Measurements from ENCODE around the gene TTC28.

TTC28 gene

DNA sequence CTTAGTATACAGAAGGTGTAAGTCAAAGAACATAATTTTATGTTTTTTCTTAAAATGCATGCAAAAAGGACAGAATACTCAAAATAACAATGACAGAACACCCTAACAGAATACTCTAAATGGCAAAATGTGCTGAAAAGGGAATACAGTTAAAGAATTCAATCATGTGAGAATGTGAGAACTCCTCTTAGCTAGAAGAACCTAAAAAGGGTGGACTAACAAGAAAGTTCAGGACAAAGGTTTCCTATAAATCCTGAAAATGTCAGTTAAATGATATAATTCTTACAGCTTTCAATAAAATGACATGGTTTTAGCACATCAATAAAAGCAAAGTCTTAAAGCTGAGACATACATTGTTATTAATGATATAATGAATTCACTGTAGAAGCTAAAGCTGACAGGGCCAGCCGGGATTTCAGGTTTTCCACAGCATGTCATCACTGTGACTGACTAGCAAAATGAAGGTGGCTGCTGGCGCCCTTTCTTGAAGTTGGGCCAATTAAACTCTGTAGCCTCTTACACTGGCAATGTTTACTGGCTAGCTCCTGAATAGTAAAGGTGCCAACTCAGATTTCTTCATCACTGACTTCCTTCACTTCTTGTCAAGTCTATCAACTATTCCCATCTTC lies 244.4 kb downstream of the TTC28 start:
- H3K4me3 ChIP-seq (ENCODE audit: low read length in 2 of 2) = no peak overlapping the region
- no peaks in the 10 kb centered on the region for H3K4me1 ChIP-seq (ENCODE audit: control insufficient read depth in 2 of 2, insufficient read depth in 2 of 2, low read length in 2 of 2)
- no peaks in the 10 kb centered on the region for H3K9me3 ChIP-seq (ENCODE audit: control insufficient read depth in 2 of 2, low read length in 2 of 2)
- H3K27ac ChIP-seq (ENCODE audit: low read depth in 2 of 2, low read length in 2 of 2) = no peak overlapping the region
- no peaks in the 10 kb centered on the region for H3K27me3 ChIP-seq (ENCODE audit: control insufficient read depth in 2 of 2, insufficient read depth in 2 of 2, low read length in 2 of 2)
- H3K36me3 ChIP-seq (ENCODE audit: control insufficient read depth in 2 of 2, insufficient read depth in 2 of 2, low read length in 2 of 2) = no peaks in the 10 kb centered on the region
- no peak overlapping the region for H3K9ac ChIP-seq (ENCODE audit: low read depth in 1 of 2, low read length in 2 of 2)

- H3K27me3 ChIP-seq (ENCODE audit: control insufficient read depth in 2 of 2, insufficient read depth in 2 of 2, low read length in 2 of 2) = no peaks in the 10 kb centered on the region
- H3K4me1 ChIP-seq (ENCODE audit: control insufficient read depth in 2 of 2, insufficient read depth in 2 of 2, low read length in 2 of 2) = no peaks in the 10 kb centered on the region
- no peaks in the 10 kb centered on the region for H3K36me3 ChIP-seq (ENCODE audit: control insufficient read depth in 2 of 2, insufficient read depth in 2 of 2, low read length in 2 of 2)
- H3K9me3 ChIP-seq (ENCODE audit: control insufficient read depth in 2 of 2, low read length in 2 of 2) = no peaks in the 10 kb centered on the region
- H3K4me3 ChIP-seq (ENCODE audit: low read length in 2 of 2) = no peak overlapping the region
- H3K27ac ChIP-seq (ENCODE audit: low read depth in 2 of 2, low read length in 2 of 2) = no peak overlapping the region
- no peak overlapping the region for H3K9ac ChIP-seq (ENCODE audit: low read depth in 1 of 2, low read length in 2 of 2)
Observed at GRCh38 chr22:28430466-28431025, 249.1 kb downstream of the TTC28 start.

DNA sequence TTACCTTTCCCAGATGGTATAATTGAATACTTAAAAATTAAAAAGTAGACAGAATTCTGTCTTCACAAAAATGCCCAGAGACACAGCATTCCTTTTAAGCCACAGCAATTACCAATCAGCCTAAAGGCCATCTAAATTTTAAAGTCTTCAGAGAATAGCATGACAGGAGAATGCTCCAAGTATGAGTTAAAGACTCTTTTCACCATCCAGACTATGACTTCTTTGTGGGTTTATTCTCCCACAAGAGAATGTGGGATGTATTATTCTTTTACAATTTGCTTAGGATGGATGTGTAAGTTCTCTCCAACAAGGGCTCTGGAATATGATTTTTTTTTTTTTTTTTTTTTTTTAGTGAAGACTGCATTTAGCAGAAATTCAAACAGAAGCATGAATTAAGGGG lies 249.9 kb downstream of the TTC28 start:
- Histone ChIP-seq H3K9ac (ENCODE audit: low read depth in 1 of 2, low read length in 2 of 2) (no peak overlapping the region), H3K36me3 (ENCODE audit: control insufficient read depth in 2 of 2, insufficient read depth in 2 of 2, low read length in 2 of 2) (no peaks in the 10 kb centered on the region), H3K4me3 (ENCODE audit: low read length in 2 of 2) (no peak overlapping the region), H3K27me3 (ENCODE audit: control insufficient read depth in 2 of 2, insufficient read depth in 2 of 2, low read length in 2 of 2) (no peaks in the 10 kb centered on the region), H3K4me1 (ENCODE audit: control insufficient read depth in 2 of 2, insufficient read depth in 2 of 2, low read length in 2 of 2) (no peaks in the 10 kb centered on the region), H3K9me3 (ENCODE audit: control insufficient read depth in 2 of 2, low read length in 2 of 2) (no peaks in the 10 kb centered on the region), H3K27ac (ENCODE audit: low read depth in 2 of 2, low read length in 2 of 2) (no peak overlapping the region)

GRCh38 chr22:28428271-28428670 lies 251.4 kb downstream of the TTC28 start:
- Histone ChIP-seq H3K27me3 (ENCODE audit: control insufficient read depth in 2 of 2, insufficient read depth in 2 of 2, low read length in 2 of 2) (no peaks in the 10 kb centered on the region), H3K9ac (ENCODE audit: low read depth in 1 of 2, low read length in 2 of 2) (no peak overlapping the region), H3K4me1 (ENCODE audit: control insufficient read depth in 2 of 2, insufficient read depth in 2 of 2, low read length in 2 of 2) (no peaks in the 10 kb centered on the region), H3K9me3 (ENCODE audit: control insufficient read depth in 2 of 2, low read length in 2 of 2) (no peaks in the 10 kb centered on the region), H3K4me3 (ENCODE audit: low read length in 2 of 2) (no peak overlapping the region), H3K36me3 (ENCODE audit: control insufficient read depth in 2 of 2, insufficient read depth in 2 of 2, low read length in 2 of 2) (no peaks in the 10 kb centered on the region), H3K27ac (ENCODE audit: low read depth in 2 of 2, low read length in 2 of 2) (no peak overlapping the region)

GRCh38 chr22:28426346-28427132 lies 253.1 kb downstream of the TTC28 start:
- Histone ChIP-seq H3K4me3 (ENCODE audit: low read length in 2 of 2) (no peak overlapping the region), H3K27ac (ENCODE audit: low read depth in 2 of 2, low read length in 2 of 2) (no peak overlapping the region), H3K9me3 (ENCODE audit: control insufficient read depth in 2 of 2, low read length in 2 of 2) (no peaks in the 10 kb centered on the region)

DNA sequence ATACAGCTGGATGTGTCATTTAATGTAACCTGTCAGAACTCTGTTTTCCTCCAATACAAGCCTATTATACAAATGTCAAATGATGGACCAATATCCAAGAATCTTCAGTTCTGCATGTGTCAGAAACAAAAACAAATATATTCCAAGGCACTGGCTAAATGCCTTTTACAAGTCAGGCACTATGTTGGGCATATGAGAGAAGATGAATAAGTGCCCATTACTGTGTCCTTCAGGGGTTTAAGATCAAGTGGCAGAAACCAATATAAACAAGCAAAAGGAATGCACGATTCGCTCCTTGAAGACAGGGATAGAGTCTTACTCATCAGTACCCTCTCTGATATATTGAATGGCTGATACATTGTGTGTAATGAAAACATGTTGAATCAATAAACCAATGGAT lies 254.4 kb downstream of the TTC28 start:
- Histone ChIP-seq H3K4me1 (ENCODE audit: control insufficient read depth in 2 of 2, insufficient read depth in 2 of 2, low read length in 2 of 2) (no peaks in the 10 kb centered on the region), H3K27me3 (ENCODE audit: control insufficient read depth in 2 of 2, insufficient read depth in 2 of 2, low read length in 2 of 2) (no peaks in the 10 kb centered on the region), H3K9ac (ENCODE audit: low read depth in 1 of 2, low read length in 2 of 2) (no peak overlapping the region), H3K9me3 (ENCODE audit: control insufficient read depth in 2 of 2, low read length in 2 of 2) (no peaks in the 10 kb centered on the region), H3K27ac (ENCODE audit: low read depth in 2 of 2, low read length in 2 of 2) (no peak overlapping the region), H3K36me3 (ENCODE audit: control insufficient read depth in 2 of 2, insufficient read depth in 2 of 2, low read length in 2 of 2) (no peaks in the 10 kb centered on the region), H3K4me3 (ENCODE audit: low read length in 2 of 2) (no peak overlapping the region)

More at GRCh38 chr22:28426346-28427132, 253.1 kb downstream of the TTC28 start:
- Histone ChIP-seq H3K36me3 (ENCODE audit: control insufficient read depth in 2 of 2, insufficient read depth in 2 of 2, low read length in 2 of 2) (no peaks in the 10 kb centered on the region), H3K9ac (ENCODE audit: low read depth in 1 of 2, low read length in 2 of 2) (no peak overlapping the region), H3K4me1 (ENCODE audit: control insufficient read depth in 2 of 2, insufficient read depth in 2 of 2, low read length in 2 of 2) (no peaks in the 10 kb centered on the region), H3K27me3 (ENCODE audit: control insufficient read depth in 2 of 2, insufficient read depth in 2 of 2, low read length in 2 of 2) (no peaks in the 10 kb centered on the region)

DNA sequence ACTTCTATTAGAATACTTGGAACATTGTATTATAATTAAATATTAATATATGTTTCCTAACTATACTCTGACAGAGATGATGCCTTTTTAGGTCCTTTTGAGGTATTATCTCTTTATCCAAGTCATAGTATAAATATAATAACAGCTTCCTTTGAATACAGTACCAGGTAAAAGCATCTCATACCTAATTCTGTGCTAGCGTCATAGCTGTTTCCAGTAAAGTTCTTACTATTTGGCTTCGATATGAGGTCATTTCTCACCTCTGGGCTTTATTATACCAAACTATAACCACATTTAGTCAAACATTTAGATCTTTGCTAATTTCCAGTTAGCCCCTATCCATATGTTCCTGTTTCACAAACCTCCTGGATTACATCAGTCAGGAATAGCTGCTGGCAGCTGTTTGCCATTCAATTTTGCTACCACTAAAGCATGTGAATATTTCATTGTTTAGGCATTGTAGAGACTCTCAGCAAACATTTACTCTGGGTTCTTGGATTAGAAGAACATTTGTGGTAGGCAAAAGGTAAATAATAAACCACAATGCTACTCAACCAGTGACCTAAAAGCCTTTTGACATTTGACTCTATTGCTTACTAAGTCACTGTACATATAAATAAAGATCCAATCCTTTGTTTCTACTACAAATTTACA lies 255.1 kb downstream of the TTC28 start:
- Histone ChIP-seq H3K27me3 (ENCODE audit: control insufficient read depth in 2 of 2, insufficient read depth in 2 of 2, low read length in 2 of 2) (no peaks in the 10 kb centered on the region), H3K27ac (ENCODE audit: low read depth in 2 of 2, low read length in 2 of 2) (no peak overlapping the region), H3K9me3 (ENCODE audit: control insufficient read depth in 2 of 2, low read length in 2 of 2) (no peaks in the 10 kb centered on the region), H3K36me3 (ENCODE audit: control insufficient read depth in 2 of 2, insufficient read depth in 2 of 2, low read length in 2 of 2) (no peaks in the 10 kb centered on the region), H3K9ac (ENCODE audit: low read depth in 1 of 2, low read length in 2 of 2) (no peak overlapping the region), H3K4me3 (ENCODE audit: low read length in 2 of 2) (no peak overlapping the region), H3K4me1 (ENCODE audit: control insufficient read depth in 2 of 2, insufficient read depth in 2 of 2, low read length in 2 of 2) (no peaks in the 10 kb centered on the region)

DNA sequence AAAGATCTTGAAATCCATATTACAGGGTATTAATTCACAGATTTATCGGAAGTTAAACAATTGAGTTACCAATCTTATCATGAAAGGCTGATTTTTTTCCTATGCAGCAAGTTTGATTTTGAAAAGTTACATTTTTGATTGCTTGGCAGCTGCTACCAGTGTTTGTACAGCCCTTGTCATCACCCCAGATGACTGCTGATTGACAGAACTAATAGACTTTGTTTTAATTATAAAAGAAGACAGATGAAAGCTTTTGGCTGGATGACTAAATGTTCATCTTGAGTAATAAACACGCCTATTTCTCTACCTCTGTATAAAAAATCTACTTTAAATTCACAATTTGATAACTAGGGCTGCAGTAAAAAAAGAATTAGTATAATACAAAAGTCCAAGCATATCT lies 259.7 kb downstream of the TTC28 start:
- H3K9me3 ChIP-seq (ENCODE audit: control insufficient read depth in 2 of 2, low read length in 2 of 2) = no peaks in the 10 kb centered on the region
- H3K4me1 ChIP-seq (ENCODE audit: control insufficient read depth in 2 of 2, insufficient read depth in 2 of 2, low read length in 2 of 2) = no peaks in the 10 kb centered on the region
- no peak overlapping the region for H3K4me3 ChIP-seq (ENCODE audit: low read length in 2 of 2)
- no peaks in the 10 kb centered on the region for H3K36me3 ChIP-seq (ENCODE audit: control insufficient read depth in 2 of 2, insufficient read depth in 2 of 2, low read length in 2 of 2)
- H3K27me3 ChIP-seq (ENCODE audit: control insufficient read depth in 2 of 2, insufficient read depth in 2 of 2, low read length in 2 of 2) = no peaks in the 10 kb centered on the region
- no peak overlapping the region for H3K27ac ChIP-seq (ENCODE audit: low read depth in 2 of 2, low read length in 2 of 2)
- H3K9ac ChIP-seq (ENCODE audit: low read depth in 1 of 2, low read length in 2 of 2) = no peak overlapping the region

DNA sequence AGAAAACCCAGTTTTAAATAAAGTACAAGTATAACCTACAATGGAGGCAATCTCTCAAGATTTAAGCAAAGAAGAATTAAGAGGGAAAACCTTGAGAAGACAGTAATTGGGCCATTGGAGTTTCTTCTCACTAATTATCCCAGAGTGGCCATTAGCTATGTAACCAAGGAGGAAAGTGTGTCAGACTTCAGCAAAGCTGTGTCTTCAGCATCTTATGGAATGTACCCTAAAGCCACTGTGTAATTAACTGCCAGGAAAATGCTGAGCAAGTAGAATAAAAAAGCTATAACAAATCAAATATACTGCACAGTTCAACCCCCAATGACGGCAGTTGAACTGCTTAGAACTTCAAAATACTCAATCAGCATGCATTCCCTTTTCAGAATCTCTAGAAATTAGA lies 261.6 kb downstream of the TTC28 start:
- Histone ChIP-seq H3K9me3 (ENCODE audit: control insufficient read depth in 2 of 2, low read length in 2 of 2) (no peaks in the 10 kb centered on the region), H3K36me3 (ENCODE audit: control insufficient read depth in 2 of 2, insufficient read depth in 2 of 2, low read length in 2 of 2) (no peaks in the 10 kb centered on the region), H3K4me1 (ENCODE audit: control insufficient read depth in 2 of 2, insufficient read depth in 2 of 2, low read length in 2 of 2) (no peaks in the 10 kb centered on the region), H3K4me3 (ENCODE audit: low read length in 2 of 2) (no peak overlapping the region), H3K27ac (ENCODE audit: low read depth in 2 of 2, low read length in 2 of 2) (no peak overlapping the region), H3K9ac (ENCODE audit: low read depth in 1 of 2, low read length in 2 of 2) (no peak overlapping the region), H3K27me3 (ENCODE audit: control insufficient read depth in 2 of 2, insufficient read depth in 2 of 2, low read length in 2 of 2) (no peaks in the 10 kb centered on the region)

- no peaks in the 10 kb centered on the region for H3K36me3 ChIP-seq (ENCODE audit: control insufficient read depth in 2 of 2, insufficient read depth in 2 of 2, low read length in 2 of 2)
- no peaks in the 10 kb centered on the region for H3K4me1 ChIP-seq (ENCODE audit: control insufficient read depth in 2 of 2, insufficient read depth in 2 of 2, low read length in 2 of 2)
- H3K4me3 ChIP-seq (ENCODE audit: low read length in 2 of 2) = no peak overlapping the region
- H3K9me3 ChIP-seq (ENCODE audit: control insufficient read depth in 2 of 2, low read length in 2 of 2) = no peaks in the 10 kb centered on the region
- H3K27ac ChIP-seq (ENCODE audit: low read depth in 2 of 2, low read length in 2 of 2) = no peak overlapping the region
- H3K27me3 ChIP-seq (ENCODE audit: control insufficient read depth in 2 of 2, insufficient read depth in 2 of 2, low read length in 2 of 2) = no peaks in the 10 kb centered on the region
- no peak overlapping the region for H3K9ac ChIP-seq (ENCODE audit: low read depth in 1 of 2, low read length in 2 of 2)
Observed at GRCh38 chr22:28417431-28417830, 262.2 kb downstream of the TTC28 start.

Measured in mucosa of rectum (tissue), 2 donors.